SK-MEL-5 (cell line): Measurements from ENCODE around the gene NECAB2. TPM values are rescaled to one million over a fixed set of nuclear protein-coding genes. Genes with fewer than 3 reads are reported as not detected.

Experiments
- DNase-seq: peaks from one replicate; pipeline ENCODE4 v3.0.0-alpha.2; 2016; ENCODE audit warnings: low read depth, low spot score
- in situ Hi-C: cut with HindIII; loops from 2 replicates; pipeline ENCODE4 v1.10.0; 2016; ENCODE audit warnings: low sequenced_read_pairs, high pct_unique_total_duplicates, low pct_unique_long_range_greater_than_20kb
- small RNA-seq, 2 experiments: library from RNA; depleted of rRNA; stranded (forward); fragments of <200 nt; gene quantifications; one replicate each; pipeline ENCODE3, GENCODE V24; 2014
- total RNA-seq: library from RNA; depleted of rRNA; stranded (reverse); fragments of >200 nt; shearing (Covaris generic); gene quantifications from 2 replicates; pipeline ENCODE4 v1.2.3, GENCODE V29; 2014; rRNA removed

The NECAB2 gene
- total RNA-seq, 1 experiment from 2014 or later = not detected

DNA sequence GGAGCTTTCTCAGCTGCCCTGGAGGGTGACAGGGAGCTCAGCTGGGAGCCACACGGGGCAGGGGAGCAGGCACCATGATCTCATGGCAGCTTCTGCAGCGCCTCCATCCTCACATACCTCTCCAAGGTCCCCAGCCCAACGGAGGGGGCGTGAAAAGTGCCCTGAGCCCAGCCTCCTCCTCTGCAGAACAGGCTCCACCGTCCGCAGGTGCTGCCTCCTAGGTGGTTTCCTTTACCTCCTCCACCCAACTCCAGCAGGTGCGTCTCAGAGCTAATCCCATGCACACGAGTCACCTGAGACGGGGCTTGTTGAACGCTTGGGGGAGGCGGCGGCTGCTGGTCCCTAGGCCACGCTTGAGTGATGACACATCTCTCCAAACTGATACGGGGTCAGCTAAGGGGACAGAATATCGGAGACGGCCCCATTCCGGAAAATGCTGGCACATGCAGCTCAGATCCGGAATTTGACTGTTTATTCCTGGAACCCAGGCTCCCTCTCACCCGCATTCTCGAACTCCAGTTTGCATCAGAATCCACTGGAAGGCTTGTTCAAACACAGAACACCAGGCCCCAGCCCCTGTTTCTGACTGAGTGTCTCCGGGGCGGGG, 74.9 kb downstream of the NECAB2 start:
- no peak for DNase-seq
- in situ Hi-C loops = no loop called here

DNA sequence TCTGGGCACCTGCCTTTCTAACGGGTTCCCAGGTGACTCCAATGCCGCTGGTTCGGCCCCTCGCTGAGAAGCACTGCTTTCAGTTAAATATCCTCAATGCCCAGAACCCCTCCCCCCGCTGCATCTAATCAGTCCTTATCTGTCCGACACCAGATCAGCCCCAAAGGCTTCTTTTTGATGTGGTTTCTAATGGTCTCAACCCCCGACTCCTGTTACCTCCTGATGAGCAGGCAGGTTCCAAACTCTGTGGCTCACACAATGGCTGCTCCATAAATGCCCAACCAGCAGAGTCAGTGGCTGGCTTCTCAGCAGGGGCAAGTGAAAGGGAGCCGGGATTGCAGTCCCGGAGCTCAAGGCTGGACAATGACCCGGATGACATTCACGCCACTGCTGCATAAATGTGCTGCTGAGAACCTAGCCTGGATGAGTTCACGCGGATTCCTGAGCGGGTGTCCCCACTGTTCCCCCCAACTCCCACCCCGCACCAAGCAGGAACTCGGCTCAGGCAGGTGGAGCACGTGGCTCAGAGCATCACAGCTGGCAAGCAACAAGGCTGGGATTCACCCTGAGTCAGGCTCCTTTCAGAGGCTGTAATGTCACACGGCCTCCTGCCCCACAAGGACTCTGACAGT, 75.6 kb downstream of the NECAB2 start:
- in situ Hi-C loops = no loop called here

DNA sequence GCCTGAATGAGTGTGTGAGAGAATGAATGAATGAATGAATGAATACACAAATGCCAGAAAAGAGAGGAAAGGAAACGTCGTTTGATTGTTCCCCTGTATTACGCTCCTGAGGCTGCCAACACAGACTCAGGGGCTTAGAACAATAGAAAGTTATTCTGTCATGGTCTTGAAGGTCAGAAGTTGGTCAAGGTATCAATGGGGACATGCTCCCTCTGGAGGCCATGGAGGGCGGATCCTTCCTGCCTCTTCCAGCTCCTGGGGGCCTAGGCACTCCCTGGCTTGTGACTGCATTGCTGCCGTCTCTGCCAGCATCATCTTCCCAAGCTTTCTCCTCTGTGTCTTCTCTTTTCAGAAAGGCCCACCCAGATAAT, 76.1 kb downstream of the NECAB2 start:
- in situ Hi-C loops = no loop called here
- peak; percentile 51 for DNase-seq

More for the DNA sequence above, 75.6 kb downstream of the NECAB2 start:
- DNase-seq = no peak

DNA sequence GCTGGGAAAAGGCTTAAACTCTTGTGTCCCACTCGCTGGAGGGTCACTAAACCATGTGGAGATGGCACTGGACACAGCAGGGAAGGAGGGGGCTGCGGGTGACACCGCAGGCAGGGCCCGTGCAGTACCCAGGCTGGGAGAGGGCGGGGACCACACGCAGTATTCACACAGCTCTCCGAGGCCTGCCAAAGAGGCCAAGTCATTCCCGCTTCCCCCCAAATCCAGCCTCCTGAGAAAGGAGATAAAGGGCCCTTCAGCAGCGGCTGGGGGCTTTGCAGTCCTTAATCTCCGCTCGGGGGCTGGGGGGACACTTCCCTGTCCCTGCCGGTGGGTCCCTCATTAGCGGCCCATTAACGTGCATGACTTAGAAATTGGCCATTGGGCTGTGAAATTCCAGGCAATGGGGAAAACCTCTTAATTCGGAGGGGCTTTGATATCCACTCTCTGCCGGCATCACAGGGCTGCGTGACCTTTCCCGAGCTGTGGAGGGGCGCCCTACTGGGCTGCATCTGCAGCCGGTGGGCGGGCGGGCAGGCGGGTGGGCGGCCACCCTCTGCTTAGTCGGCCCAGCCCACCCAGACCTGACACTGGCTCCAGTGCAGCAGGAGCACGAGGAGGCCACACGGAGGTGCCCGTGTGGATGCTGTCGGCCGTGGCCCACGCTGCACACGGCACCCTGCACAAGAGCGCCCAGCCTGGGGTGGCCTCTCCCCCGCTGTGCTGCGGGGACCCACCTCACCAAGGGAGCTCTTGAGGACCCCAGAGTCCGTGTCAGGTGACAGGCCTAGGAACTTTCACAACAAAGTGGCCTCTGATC, 77.2 kb downstream of the NECAB2 start:
- in situ Hi-C loops = no loop called here
- DNase-seq = no peak

DNA sequence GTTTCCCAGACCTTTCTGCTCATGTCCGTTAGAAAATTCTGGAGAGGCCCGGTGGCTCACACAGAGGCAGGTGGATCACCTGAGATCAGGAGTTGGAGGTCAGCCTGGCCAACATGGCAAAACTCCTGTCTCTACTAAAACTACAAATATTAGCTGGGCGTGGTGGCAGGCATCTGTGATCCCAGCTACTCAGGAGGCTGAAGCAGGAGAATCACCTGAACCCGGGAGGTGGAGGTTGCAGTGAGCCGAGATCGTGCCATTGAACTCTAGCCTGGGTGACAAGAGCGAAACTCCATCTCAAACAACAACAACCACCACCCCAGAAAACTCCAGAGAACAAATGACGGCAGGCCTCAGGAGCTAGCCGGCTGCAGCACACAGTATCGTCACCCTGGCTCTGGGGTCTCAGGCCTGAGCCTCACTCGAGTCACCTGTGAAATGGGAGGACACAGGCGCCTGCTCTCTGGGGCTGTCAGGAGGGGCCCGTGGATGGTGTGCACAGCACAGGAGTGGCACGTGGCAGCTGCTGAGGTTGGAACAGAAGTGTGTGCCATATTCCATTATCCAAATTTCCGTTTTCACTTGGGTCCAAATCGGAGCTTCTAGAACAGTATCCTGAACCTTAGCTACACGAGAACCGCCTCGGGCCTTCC, 77.9 kb downstream of the NECAB2 start:
- in situ Hi-C loops = no loop called here
- no peak for DNase-seq

DNA sequence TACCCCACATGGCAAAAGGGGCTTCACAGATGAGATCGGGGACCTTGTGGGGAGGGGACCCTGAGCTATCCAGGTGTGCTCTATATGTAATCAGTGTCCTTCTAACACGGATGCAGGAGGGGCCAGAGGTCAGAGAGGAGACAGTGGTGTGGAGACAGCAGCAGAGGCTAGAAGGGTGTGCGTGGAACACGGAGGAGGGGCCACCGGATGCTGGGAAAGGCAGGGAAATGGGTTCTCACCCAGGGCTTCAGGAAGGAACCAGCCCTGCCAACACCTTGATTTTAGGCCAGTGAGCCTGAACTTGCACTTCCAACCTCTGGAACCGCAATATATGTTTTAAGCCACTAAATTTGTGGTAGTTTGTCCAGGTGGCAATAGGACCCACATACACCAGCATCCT, 79.2 kb downstream of the NECAB2 start:
- no peak for DNase-seq
- in situ Hi-C loops = no loop called here

DNA sequence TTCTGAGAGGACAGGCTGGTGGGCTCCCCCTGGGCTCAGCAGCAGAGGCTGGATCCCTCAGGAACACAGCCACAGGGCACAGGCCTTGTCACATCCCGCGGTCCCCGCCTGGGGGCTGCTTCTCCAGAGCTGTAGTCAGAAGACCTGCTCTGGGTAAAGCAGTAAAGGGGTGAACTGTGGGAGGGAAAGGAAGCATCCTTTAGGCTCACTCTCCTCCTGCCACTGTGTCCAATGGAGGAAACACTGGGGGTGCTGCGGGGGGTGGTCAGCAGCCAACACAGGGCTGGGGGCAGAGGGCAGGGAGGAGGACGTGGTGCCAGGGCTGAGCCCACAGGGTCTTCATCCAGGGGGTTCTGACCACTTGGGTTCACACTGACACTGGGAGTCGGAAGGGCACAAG, 79.6 kb downstream of the NECAB2 start:
- in situ Hi-C loops = no loop called here
- no peak for DNase-seq

DNA sequence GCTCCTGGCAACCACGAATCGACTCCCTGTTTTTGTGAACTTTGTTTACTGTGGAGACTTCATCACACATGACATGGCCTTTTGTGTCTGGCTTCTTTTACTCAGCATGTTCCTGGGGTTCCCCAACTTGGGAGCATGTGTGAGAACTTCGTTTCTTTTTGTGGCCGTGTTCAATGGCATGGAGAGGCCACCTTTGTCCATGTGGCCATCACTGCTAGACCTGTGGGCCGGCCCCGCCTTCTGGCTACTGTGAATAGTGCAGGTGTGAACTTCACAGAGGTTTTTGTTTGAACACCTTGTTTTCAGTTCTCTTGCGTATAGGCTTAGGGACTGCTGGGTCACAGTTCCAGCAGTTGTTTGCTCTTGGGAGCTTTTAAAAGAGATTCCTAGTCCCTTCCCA, 80.2 kb downstream of the NECAB2 start:
- in situ Hi-C loops = no loop called here
- DNase-seq = no peak

DNA sequence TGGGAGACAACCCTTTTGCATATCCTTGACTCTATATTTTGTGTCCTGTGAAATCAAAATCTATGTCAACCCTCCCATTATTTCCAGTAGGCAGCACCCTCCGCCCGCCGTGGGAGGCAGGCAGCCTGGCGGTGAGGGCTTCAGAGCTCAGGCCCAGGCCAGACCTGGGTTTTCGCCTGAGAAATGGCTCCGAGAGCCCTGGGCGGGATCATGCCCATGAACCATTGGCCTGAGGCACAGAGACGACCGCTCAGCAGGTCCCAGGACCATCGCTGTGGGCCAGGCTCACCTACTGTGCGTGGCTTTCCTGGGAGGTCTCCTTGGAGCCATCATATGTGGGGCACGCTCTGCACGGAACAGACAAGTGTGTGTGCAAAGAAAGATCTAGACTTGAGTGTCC, 80.8 kb downstream of the NECAB2 start:
- DNase-seq = no peak
- in situ Hi-C loops = no loop called here

DNA sequence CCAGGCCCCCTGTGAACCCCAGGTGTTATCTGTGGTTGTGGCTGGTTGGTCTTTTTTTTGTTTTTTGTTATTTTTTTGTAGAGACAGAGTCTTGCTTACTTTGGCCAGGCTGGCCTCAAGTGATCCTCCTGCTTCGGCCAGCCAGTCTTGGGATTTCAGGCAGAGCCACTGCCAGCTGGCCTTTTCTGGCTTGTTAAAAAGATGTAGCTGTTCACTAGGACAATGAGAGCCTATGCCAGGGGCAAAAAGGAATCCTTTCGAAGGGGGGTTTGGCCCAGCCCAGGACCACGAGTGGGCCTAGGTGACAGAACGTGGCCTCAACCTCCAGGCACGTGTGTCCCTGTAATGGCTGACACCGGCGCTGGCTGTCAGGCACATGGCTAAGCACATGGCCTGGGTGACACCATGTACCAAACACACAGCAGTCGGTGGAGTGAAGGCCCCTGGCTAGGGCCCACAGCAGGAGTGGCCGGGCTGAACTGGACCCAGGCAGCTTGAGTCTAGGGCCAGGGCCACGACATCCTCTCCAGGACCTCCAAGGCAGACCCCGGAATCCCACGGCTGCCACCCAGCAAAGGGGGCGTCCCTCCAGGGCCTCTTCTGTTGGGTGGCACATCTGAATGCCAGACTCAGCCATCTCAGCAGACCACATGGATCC, 81.5 kb downstream of the NECAB2 start:
- no peak for DNase-seq
- in situ Hi-C loops = no loop called here

DNA sequence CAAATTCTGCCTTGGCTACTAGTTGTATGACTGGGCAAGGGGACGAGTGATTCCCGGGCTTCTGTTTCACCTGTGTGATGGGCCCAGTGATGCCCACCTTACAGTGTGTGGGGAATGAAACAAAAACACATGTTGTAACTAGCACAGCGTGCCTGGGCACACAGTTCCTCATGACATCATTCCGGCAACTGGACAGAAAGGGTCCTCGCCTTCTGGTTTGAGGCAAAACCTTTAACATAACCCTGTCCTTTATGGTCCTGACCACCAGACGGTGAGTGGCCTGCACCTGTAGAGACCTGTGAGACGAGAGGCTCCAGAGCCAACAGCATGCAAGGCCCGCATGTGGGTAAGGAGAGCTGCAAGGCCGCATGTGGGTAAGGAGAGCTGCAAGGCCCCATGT, 82.3 kb downstream of the NECAB2 start:
- in situ Hi-C loops = no loop called here
- no peak for DNase-seq

DNA sequence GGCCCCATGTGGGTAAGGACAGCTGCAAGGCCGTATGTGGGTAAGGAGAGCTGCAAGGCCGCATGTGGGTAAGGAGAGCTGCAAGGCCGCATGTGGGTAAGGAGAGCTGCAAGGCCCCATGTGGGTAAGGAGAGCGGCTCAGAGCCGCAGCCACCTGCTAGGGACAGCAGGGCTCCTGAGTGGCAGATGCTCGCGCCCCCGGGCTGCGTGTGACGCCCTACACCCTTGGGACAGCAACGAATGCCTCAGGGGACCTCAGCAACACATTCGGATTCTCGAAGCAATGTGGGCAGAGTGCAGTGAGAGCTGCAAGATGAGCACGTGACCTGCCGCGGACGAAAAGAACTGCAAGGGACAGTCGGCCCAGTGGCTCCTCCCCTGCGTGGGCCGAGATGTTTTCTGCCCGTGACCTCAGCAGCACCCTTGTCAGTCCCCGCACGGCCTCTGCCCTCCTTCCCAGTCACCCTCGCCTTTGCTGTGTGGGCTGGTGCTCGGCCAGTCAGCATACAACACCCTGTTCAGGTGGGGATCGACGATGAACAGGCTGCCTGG, 84.1 kb downstream of the NECAB2 start:
- no peak for DNase-seq
- in situ Hi-C loops = no loop called here

Small RNA genes lying within 50 kb of the gene (small RNA-seq; reads per million reads assigned to genes)
- 0 to 0.48 reads per million in 2 experiments for gene RNA5SP432

Other genes starting within 250 kb of the NECAB2 start
- 223 and 240 TPM in 2 replicates for gene HSBP1, start 160.3 kb upstream of the NECAB2 start, total RNA-seq
- gene MLYCD, start 69.1 kb upstream of the NECAB2 start, total RNA-seq = 3.4 and 3.9 TPM in 2 replicates
- 88.5 and 90.9 TPM in 2 replicates for gene OSGIN1, start 15.0 kb upstream of the NECAB2 start, total RNA-seq
- gene SLC38A8, start 74.6 kb downstream of the NECAB2 start, total RNA-seq = 9.0 and 11.7 TPM in 2 replicates
- 48.7 and 52.3 TPM in 2 replicates for gene MBTPS1, start 148.7 kb downstream of the NECAB2 start, total RNA-seq
- gene HSDL1, start 176.9 kb downstream of the NECAB2 start, total RNA-seq = 41.1 and 42.0 TPM in 2 replicates
- 0.16 and 0.63 TPM in 2 replicates for gene DNAAF1, start 177.1 kb downstream of the NECAB2 start, total RNA-seq
- gene TAF1C, start 218.8 kb downstream of the NECAB2 start, total RNA-seq = 39.7 and 54.1 TPM in 2 replicates
- 0.11 and 0.21 TPM in 2 replicates for gene ADAD2, start 222.9 kb downstream of the NECAB2 start, total RNA-seq